HG02884 (cell line): Measurements from ENCODE around the gene TNFSF13.
"Not testable (repeated sequence)": the region's sequence is repeated elsewhere in the genome, so short reads cannot be mapped to it uniquely, and the experiment has no call there.

Source experiments
- ATAC-seq: cut with Tn5 transposase; IDR thresholded peaks from one replicate; pipeline ENCODE4 v1.9.1; 2021; ENCODE audit warnings: mild to moderate bottlenecking, moderate library complexity; ENCODE audit not compliant: unreplicated experiment

The TNFSF13 gene

GRCh38 chr17:7589204-7589868 lies 30.8 kb downstream of the TNFSF13 start:
- no peak for ATAC-seq

- no peak for ATAC-seq
Observed at GRCh38 chr17:7589891-7590691, 31.5 kb downstream of the TNFSF13 start, which contains the start of gene SOX15. TSS of gene SOX15 (minus strand) at chr17:7590094. CDS start at chr17:7589676, 418 bp downstream.

GRCh38 chr17:7590743-7591142 lies 32.2 kb downstream of the TNFSF13 start:
- no peak for ATAC-seq

GRCh38 chr17:7591596-7591995 lies 33.0 kb downstream of the TNFSF13 start:
- no peak for ATAC-seq

- no peak for ATAC-seq
Observed at GRCh38 chr17:7592422-7593021, 34.0 kb downstream of the TNFSF13 start.

- no peak for ATAC-seq
Observed at GRCh38 chr17:7593296-7593695, 34.7 kb downstream of the TNFSF13 start.

- not testable (repeated sequence) for ATAC-seq
Observed at GRCh38 chr17:7597561-7597960, 39.0 kb downstream of the TNFSF13 start.

GRCh38 chr17:7606280-7606679 lies 47.7 kb downstream of the TNFSF13 start:
- ATAC-seq, result no peak

GRCh38 chr17:7610641-7611040 lies 52.1 kb downstream of the TNFSF13 start:
- ATAC-seq, result no peak
